ENCODE data around the gene IL17D. TPM values are rescaled to one million over a fixed set of nuclear protein-coding genes. Genes with fewer than 3 reads are reported as not detected.

The IL17D gene
- total and polyA plus RNA-seq, 10 of the 15 experiments (the other 5 are each of a cell fraction or from before 2014, with no cell fraction given), result 0.03 to 1.6 (median 0.33) TPM

GRCh38 chr13:20703780-20704458, 420 bp downstream of the IL17D start (continued):
- 0 out of 2 replicates have a peak, but pooled peaks have one; percentile 25 for TF ChIP-seq ZNF687 (IDR thresholded peaks at IDR 0.05)
- TF ChIP-seq RUNX3 (IDR thresholded peaks at IDR 0.05; ENCODE audit: low read length), result peak; percentile 58
- no peak for TF ChIP-seq ATF3 (IDR thresholded peaks at IDR 0.05; ENCODE audit: borderline replicate concordance, extremely low read depth, low read depth, low read length)
- no peak for TF ChIP-seq HDAC6 (IDR thresholded peaks at IDR 0.05; ENCODE audit: unreplicated experiment)
- peak; percentile 65 for TF ChIP-seq POLR2A (IDR thresholded peaks at IDR 0.05; ENCODE audit: low read depth, low read length)
- TF ChIP-seq NR2C2 (IDR thresholded peaks at IDR 0.05; ENCODE audit: borderline replicate concordance, control insufficient read depth, insufficient read length, low read depth), result no peak
- peak; percentile 26; the same call in 1 of the 2 replicates for TF ChIP-seq ZNF217 (IDR thresholded peaks at IDR 0.05)
- TF ChIP-seq MXI1 (IDR thresholded peaks at IDR 0.05; ENCODE audit: low read depth, low read length), result peak; percentile 61; the same call in 1 of the 2 replicates
- 0 out of 2 replicates have a peak, but pooled peaks have one; percentile 16 for TF ChIP-seq SMC3 (IDR thresholded peaks at IDR 0.05; ENCODE audit: borderline replicate concordance, low read length)
- no peak for TF ChIP-seq CREM (IDR thresholded peaks at IDR 0.05; ENCODE audit: low read depth)
- TF ChIP-seq E2F4 (IDR thresholded peaks at IDR 0.05; ENCODE audit: low read depth, low read length), result no peak
- no peak for TF ChIP-seq ZBTB33 (IDR thresholded peaks at IDR 0.05)
- TF ChIP-seq SMARCA5 (IDR thresholded peaks at IDR 0.05), result peak; percentile 72; the same call in 1 of the 2 replicates
- TF ChIP-seq SPI1 (IDR thresholded peaks at IDR 0.05; ENCODE audit: borderline replicate concordance, insufficient read depth, low read depth, low read length), result no peak
- TF ChIP-seq PAX8 (IDR thresholded peaks at IDR 0.05), result no peak
- peak; percentile 44 to 85; a peak in 3 of 4 replicates for TF ChIP-seq BHLHE40 (IDR thresholded peaks at IDR 0.05; ENCODE audit: borderline replicate concordance in 1 of 2, low read depth in 2 of 2, low read length in 1 of 2)
- TF ChIP-seq ATF7 (IDR thresholded peaks at IDR 0.05; ENCODE audit: low read depth), result no peak
- TF ChIP-seq BACH1 (IDR thresholded peaks at IDR 0.05; ENCODE audit: borderline replicate concordance), result peak; percentile 61; the same call in 1 of the 2 replicates
- TF ChIP-seq TCF12 (IDR thresholded peaks at IDR 0.05; ENCODE audit: low read depth, low read length), result peak; percentile 85
- peak; percentile 48 to 57 (median 54); a peak in 5 of 6 replicates for TF ChIP-seq CTCF (IDR thresholded peaks at IDR 0.05 in 2 of 3, conservative IDR thresholded peaks at IDR 0.05 in 1 of 3; ENCODE audit: control insufficient read depth in 2 of 3, extremely low read depth in 1 of 3, insufficient read depth in 1 of 3, low read depth in 3 of 3, low read length in 3 of 3)
- peak; percentile 77 for TF ChIP-seq LARP7 (IDR thresholded peaks at IDR 0.05)
